Colonic mucosa (tissue), 4 donors: ENCODE data around the gene SEMA3E. TPM values are rescaled to one million over a fixed set of nuclear protein-coding genes. Genes with fewer than 3 reads are reported as not detected.

Source experiments
- DNase-seq: peaks from one replicate; pipeline ENCODE4 v3.0.0-alpha.2; 2020
- H3K27ac ChIP-seq: fragments of 200-600 bp; one replicate; pipeline ENCODE4 v1.8.0; 2021
- H3K27me3 ChIP-seq: fragments of 200-600 bp; one replicate; pipeline ENCODE4 v1.8.0; 2021
- H3K36me3 ChIP-seq: fragments of 200-600 bp; one replicate; pipeline ENCODE4 v1.8.0; 2021
- H3K4me1 ChIP-seq: fragments of 200-600 bp; one replicate; pipeline ENCODE4 v1.8.0; 2021; ENCODE audit warnings: mild to moderate bottlenecking
- H3K4me3 ChIP-seq: fragments of 200-600 bp; one replicate; pipeline ENCODE4 v1.8.0; 2021
- H3K9ac ChIP-seq, 2 donors: one replicate each; pipeline ENCODE4 v1.7.0; 2013; ENCODE audit warnings: control low read depth in 2 of 2, low read depth in 2 of 2, low read length in 2 of 2
- H3K9me3 ChIP-seq: fragments of 200-600 bp; one replicate; pipeline ENCODE4 v1.8.0; 2021
- CTCF ChIP-seq: fragments of 200-600 bp; IDR thresholded peaks from one replicate; pipeline ENCODE4 v1.8.0; 2022; ENCODE audit warnings: antibody characterized with exemption, mild to moderate bottlenecking
- intact Hi-C: fragments of 100-400 bp; cut with DNase I; formaldehyde crosslinking; loops from one replicate; pipeline ENCODE4 v1.14.1; 2022
- total RNA-seq, 2 donors: library from RNA; stranded (reverse); fragmentation: NEBNext Ultra II Directional in 1 of 2; extraction: Animal tissue kit (Norgen Biotek cat#: 25700) in 1 of 2; gene quantifications; one replicate each; pipeline ENCODE4 v1.2.1, GENCODE V29; 2021
- donor health status: healthy.
- donor health status: DM: no; HTN: no; CAD: no.
- donor health status: DM: no; HTN: no; CAD: no.

The SEMA3E gene
- total RNA-seq, 2 donors from 2014 or later, result 1.2 to 2.3 TPM

GRCh38 chr7:83324596-83324995 is 324.3 kb downstream of the SEMA3E start:
- no peak for DNase-seq
- Histone ChIP-seq H3K4me1 (no peaks in the 10 kb centered on the region), H3K27me3 (no peaks in the 10 kb centered on the region), H3K9ac (no peak overlapping the region), H3K9me3 (no peaks in the 10 kb centered on the region), H3K36me3 (no peaks in the 10 kb centered on the region), H3K27ac (no peak overlapping the region), H3K4me3 (no peak overlapping the region)
- no peak for TF ChIP-seq CTCF
- intact Hi-C loops, result no loop called here

- Histone ChIP-seq H3K36me3 (no peaks in the 10 kb centered on the region), H3K9me3 (no peaks in the 10 kb centered on the region)
- intact Hi-C loops, result no loop called here
Observed at GRCh38 chr7:83321011-83321410, 327.9 kb downstream of the SEMA3E start.

GRCh38 chr7:83313931-83314330 is 335.0 kb downstream of the SEMA3E start:
- Histone ChIP-seq H3K9ac (no peak overlapping the region), H3K27me3 (no peaks in the 10 kb centered on the region), H3K4me1 (no peaks in the 10 kb centered on the region), H3K4me3 (no peak overlapping the region), H3K27ac (no peak overlapping the region), H3K36me3 (no peaks in the 10 kb centered on the region), H3K9me3 (no peaks in the 10 kb centered on the region)
- no peak for TF ChIP-seq CTCF
- intact Hi-C loops, result no loop called here
- DNase-seq, result no peak

More at GRCh38 chr7:83321011-83321410, 327.9 kb downstream of the SEMA3E start:
- Histone ChIP-seq H3K4me3 (no peak overlapping the region), H3K9ac (no peak overlapping the region), H3K4me1 (no peaks in the 10 kb centered on the region), H3K27me3 (no peaks in the 10 kb centered on the region), H3K27ac (no peak overlapping the region)
- TF ChIP-seq CTCF, result no peak
- DNase-seq, result no peak
